Measurements from ENCODE around the gene KRT84.
A peak's percentile ranks its signal among the peaks of the same experiment; 100 is the strongest.

DNA sequence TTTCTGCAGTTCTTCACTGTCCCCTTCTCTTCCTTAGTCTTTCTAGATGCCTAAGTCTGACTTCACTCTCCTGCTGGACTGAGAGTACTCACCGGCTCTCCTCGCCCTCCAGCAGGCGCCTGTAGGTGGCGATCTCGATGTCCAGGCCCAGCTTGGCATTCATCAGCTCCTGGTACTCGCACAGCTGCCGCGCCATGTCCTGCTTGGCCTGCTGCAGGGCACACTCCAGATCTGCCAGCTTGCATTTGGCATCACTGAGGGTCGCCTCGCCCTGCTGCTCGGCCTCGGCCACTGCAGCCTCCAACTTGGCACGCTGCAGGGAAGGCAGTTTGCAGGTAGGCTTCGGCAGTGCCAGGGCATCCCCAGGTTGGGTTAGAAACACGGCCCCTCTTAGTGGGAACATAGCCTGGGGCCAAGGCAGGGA lies 5.2 kb downstream of the KRT84 start:
- TF ChIP-seq, protein P1, sequence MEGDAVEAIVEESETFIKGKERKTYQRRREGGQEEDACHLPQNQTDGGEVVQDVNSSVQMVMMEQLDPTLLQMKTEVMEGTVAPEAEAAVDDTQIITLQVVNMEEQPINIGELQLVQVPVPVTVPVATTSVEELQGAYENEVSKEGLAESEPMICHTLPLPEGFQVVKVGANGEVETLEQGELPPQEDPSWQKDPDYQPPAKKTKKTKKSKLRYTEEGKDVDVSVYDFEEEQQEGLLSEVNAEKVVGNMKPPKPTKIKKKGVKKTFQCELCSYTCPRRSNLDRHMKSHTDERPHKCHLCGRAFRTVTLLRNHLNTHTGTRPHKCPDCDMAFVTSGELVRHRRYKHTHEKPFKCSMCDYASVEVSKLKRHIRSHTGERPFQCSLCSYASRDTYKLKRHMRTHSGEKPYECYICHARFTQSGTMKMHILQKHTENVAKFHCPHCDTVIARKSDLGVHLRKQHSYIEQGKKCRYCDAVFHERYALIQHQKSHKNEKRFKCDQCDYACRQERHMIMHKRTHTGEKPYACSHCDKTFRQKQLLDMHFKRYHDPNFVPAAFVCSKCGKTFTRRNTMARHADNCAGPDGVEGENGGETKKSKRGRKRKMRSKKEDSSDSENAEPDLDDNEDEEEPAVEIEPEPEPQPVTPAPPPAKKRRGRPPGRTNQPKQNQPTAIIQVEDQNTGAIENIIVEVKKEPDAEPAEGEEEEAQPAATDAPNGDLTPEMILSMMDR (conservative IDR thresholded peaks at IDR 0.05; ENCODE audit: low read length) = peak; percentile 73
- no peak for TF ChIP-seq EZH2phosphoT487 (IDR thresholded peaks at IDR 0.05; ENCODE audit: borderline replicate concordance)
